NCI-H1930 (cell line): ENCODE measurements around the gene KIAA0753.

Experiments used
- DNase-seq, 2 experiments: peaks; one replicate each; lab custom pipeline; 2025; lab: John Stamatoyannopoulos, UW

Gene KIAA0753

GRCh38 chr17:6547336-6547735, 93.2 kb downstream of the KIAA0753 start:
- DNase-seq: no peak

- DNase-seq: no peak
These were observed 94.3 kb downstream of the KIAA0753 start for GRCh38 chr17:6546069-6546718.

DNA sequence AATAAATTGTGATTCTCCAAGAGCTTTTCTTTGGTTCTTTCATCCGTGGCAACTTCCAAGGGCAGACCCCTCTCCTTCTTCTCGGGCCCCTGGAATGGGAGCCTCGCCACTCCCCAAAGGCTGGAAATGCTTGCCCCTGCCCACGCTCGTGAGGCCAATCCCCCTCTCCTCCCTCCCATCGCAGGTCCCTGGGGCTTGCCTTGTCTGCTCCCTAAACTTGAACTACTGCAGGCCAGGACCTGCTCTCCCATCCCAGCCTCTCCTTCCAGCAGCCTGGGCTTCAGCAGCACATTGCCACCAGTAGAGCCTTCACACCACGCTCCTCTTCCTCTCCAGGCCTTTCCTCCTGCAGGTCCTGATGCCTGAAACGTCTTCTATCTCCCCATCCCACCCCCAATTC, 95.2 kb downstream of the KIAA0753 start:
- DNase-seq: no peak

GRCh38 chr17:6544011-6544370, 96.5 kb downstream of the KIAA0753 start:
- no peak for DNase-seq

- DNase-seq: no peak
These were observed 97.2 kb downstream of the KIAA0753 start for GRCh38 chr17:6543079-6544010.

DNA sequence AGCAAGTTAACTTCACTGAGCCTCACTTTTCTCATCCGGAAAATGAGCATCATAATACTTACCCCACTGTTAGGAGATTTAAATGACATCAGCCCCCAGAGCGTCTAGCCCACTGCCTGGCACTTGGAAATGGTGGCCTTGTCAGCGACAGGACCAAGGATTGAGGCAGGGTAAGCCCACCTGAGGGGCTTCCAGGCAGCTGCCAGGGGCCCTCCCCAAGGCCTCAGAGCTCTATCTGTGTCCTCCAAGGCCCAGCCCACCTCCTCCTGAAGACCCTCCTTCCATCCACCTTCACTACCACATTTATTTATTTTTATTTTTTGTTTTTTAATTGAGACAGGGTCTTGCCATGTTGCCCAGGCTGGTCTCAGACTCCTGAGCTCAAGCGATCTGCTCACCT, 97.9 kb downstream of the KIAA0753 start:
- DNase-seq: no peak

GRCh38 chr17:6541886-6542285, 98.6 kb downstream of the KIAA0753 start:
- no peak for DNase-seq

DNA sequence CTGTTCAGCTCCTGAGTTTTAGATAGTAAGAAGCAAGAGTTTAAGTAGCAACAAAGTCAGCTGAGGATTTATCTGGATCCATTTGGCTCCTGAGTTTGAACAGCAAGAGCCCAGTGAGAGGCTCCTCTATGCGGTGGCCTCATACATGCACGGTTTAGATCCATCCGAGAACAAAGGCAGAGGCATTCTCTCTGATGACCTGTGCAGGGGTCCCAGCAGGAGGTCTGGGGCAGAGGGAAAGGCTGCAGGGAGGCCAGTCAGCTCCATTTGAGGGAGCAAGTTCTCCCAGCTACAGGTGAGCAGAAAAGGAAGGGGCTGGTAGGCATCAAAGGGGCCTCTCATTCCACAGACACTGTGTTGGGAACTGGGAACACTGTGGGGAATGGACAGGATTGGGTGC, 100.6 kb downstream of the KIAA0753 start:
- DNase-seq: no peak

- DNase-seq: no peak
These were observed 103.9 kb downstream of the KIAA0753 start for GRCh38 chr17:6536566-6537065.

GRCh38 chr17:6536053-6536452, 104.5 kb downstream of the KIAA0753 start:
- DNase-seq: no peak

DNA sequence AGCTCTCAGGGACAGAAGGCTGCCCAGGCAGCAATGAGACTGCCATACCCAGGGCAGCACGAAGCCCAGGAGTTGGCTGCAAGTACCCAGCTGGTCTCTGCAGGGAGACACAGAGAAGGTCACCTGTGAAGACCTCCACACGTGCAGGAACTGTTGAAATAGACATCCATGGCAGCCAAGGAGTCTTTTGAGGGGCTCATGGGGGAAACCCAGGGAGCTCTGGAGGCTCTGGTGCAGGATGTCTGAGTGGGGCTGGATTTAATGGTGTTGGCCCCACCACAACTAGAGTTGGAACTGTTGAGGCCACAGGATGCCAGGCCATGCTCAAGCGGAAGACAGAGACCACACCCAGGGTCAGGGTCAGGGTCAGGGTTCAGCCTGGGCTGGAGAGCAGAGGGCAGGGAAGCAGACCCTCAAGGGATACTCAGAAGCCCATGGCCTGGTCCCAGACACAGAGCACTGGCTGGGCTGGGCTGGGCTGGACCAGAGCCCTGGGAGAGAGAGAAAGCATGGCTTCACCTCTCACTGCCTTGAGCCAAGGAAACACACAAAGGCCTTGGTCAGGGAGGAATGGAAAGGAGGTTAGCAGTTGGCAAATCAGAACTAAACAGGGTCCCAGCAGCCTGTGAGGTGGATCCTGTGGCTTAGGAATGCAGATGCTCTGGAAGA, 105.5 kb downstream of the KIAA0753 start:
- no peak for DNase-seq

GRCh38 chr17:6532441-6532885, 108.0 kb downstream of the KIAA0753 start:
- DNase-seq: no peak

GRCh38 chr17:6531575-6531974, 108.9 kb downstream of the KIAA0753 start:
- DNase-seq: no peak

GRCh38 chr17:6530324-6530920, 110.1 kb downstream of the KIAA0753 start:
- DNase-seq: no peak

DNA sequence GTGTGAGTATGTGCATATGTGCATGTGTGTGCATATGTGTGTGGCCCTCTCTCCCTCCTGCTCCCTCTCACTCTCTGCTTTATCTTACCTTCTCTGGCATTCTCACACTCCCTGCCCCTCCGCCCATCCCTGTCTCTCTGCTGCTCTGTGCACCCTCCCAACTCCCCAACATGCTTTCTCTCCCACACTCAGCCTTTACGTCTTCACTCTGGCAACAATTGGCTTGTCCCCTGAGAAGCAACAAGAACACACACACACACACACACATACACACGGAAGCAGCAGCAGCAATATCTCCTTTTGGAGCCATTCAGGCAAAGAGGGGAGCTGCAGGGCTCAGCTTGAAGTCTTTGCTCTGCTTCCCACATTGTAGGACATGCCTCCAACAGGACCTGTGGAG, 112.0 kb downstream of the KIAA0753 start:
- no peak for DNase-seq
